GM21786 (cell line): ENCODE results near the gene REEP3.
"Not testable (repeated sequence)": the region's sequence is repeated elsewhere in the genome, so short reads cannot be mapped to it uniquely, and the experiment has no call there.

Experiments
- ATAC-seq: cut with Tn5 transposase; IDR thresholded peaks from one replicate; pipeline ENCODE4 v1.9.1; 2021; ENCODE audit not compliant: unreplicated experiment

REEP3 gene

GRCh38 chr10:63628526-63629362 lies 107.5 kb downstream of the REEP3 start:
- ATAC-seq: peak; percentile 29

- ATAC-seq: peak; percentile 49
Measured at GRCh38 chr10:63629363-63630084, 108.3 kb downstream of the REEP3 start.

DNA sequence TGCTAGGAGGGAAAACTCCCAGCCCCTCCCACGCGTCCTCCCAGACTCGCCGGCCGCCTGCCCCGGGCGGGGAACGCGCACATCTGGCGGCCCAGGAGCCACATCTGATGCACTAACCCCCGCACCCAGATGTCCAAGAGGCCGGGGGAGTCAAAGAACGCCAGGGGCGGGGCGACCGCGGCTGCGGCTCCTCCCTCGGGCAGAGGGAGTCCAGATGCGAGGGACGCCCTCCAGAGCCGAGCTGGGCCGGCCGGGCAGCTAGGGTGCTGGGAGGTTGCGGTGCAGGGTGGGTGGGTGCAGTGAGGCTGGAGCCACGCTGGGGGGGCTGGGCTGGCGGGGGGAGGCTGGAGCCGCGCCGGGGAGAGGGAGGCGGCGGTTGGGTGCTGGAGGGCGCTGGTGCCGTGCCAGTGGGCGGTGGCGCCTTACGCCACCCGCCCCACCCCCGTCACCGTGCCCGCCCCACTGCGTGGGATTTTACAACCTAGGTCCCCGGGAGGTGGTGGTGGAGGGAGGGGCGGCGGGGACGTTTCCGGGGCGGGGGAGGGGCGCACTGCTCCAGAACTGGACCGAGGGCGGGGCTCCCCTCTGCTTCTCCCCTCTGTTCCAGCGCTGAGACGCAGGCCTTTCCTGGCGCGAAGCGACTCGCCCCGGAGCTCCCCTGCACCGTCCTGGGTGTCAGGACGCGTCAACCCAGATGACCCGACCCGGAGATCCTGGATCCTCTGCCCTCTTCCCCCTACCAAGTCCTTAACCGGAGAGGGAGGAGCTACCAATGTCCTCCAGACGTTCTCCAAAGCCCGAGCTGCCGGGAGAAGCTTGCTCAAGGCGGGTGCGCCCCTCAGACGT lies 109.1 kb downstream of the REEP3 start:
- peak; percentile 49 for ATAC-seq

DNA sequence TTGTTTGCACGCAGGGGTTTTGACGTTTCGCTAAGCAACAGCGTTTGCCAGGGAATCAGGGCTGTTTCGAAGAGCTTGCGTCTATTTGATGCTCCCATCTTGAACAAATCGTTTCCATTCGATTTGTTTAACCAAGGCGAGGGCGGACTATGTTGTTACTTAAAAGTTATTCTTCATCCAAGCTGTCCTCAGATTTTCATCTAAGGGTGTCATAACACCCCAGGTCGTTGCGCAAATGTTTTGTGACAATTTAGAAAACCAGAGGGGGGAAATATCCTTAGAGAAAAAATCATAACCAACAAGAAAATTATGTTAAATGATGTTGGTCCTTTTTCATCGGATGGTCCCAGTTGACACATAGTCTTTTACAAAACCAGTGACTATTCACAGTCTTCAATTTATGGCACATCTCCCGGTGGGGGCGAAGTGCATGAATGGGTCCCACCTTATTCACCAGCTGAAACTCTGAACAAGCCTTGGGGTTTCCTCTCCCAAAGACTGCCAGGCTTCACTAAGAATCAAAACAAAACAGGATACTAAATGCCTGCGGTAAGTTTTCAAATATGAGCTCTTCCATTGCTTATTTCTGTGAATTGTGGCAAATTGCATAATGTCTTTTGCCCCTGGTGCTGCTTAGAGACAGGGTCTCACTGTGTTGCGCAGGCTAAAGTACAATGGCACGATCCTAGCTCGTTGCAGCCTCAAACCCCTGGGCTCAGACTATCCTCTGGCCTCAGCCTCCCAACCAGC lies 109.9 kb downstream of the REEP3 start:
- no peak for ATAC-seq

- ATAC-seq: no peak
Measured at GRCh38 chr10:63631991-63632390, 110.8 kb downstream of the REEP3 start.

- ATAC-seq: no peak
Measured at GRCh38 chr10:63633677-63634487, 112.7 kb downstream of the REEP3 start.

DNA sequence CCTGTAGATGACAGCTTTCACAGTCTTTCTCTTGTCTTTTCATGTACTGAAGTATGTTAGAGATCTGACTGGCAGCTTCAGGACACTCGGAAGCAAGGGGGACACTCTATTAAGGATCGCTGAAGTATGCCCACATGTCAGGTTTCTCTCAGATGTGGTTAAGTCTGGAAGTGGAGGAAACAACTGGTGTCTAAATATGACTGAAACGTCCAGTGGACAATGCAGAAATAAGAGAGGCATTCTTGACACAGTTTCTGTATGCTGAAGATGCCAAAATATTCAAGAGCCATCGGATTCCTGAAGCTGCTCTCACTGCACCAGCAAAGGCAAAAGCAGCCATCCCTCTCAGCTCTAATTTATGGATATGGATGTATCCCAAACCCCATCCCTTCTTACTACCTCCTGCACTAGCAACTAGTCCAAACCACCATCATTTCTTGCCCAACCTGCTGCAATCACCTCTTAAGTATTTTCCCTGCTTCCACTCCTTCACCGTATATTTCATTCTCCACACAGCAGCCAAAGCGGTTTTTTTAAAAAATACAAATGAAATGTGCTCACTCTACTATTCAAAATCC lies 113.4 kb downstream of the REEP3 start:
- no peak for ATAC-seq

- peak; percentile 68 for ATAC-seq
Measured at GRCh38 chr10:63636812-63637211, 115.6 kb downstream of the REEP3 start.

GRCh38 chr10:63637901-63638327 lies 116.7 kb downstream of the REEP3 start:
- no peak for ATAC-seq

- ATAC-seq: no peak
Measured at GRCh38 chr10:63641366-63641765, 120.2 kb downstream of the REEP3 start.

GRCh38 chr10:63641799-63642198 lies 120.6 kb downstream of the REEP3 start:
- no peak for ATAC-seq

DNA sequence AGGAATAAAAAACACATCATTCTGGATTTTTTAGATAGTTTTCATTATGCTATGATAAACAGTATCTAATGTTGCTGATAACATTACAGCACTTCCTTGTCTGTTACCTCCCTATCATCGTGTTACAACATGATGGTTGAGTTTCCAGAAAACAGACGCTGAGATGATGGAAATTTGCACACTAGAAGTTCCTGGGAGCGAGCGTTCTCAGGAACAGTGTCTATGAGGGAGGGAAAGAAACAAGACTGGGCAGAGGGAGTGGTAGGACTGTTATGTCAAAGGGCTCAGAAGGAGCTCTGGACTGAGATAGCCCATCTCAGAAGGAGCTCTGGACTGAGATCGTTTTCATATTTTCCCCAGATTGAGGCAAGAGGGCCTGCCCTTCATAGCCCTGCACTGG lies 121.6 kb downstream of the REEP3 start:
- no peak for ATAC-seq

DNA sequence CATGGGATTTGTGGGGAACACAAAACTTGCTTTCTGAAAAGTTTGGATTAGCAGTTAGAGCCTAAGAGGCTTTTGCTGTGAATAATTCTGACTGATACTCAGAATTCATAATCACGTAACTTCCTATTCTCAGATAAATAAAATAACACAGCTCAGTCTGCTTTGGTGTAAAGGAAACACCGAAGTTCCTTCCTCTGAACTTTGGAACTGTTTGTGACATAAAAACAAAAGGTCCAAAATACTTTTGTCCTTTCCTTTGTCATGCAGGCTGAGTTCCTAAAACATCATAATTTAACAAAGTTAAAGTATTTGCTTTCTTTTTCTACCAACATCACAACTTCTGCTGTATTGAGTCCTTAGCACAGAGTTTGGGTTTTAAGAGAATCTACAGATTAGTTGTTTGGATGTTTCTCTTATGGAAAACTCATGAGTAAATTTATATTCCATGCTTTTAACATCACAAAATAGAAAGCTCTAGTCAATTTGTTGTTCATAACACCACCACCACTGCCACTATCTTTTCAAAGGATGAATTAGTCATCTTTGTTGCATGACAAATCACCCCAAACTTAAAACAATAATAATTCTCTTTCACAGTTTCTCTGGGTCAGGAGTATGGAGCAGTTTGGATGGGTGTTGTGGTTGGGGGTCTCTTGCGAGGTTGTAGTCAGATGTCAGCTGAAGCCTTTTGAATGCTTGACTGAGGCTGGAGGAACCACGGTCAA lies 123.4 kb downstream of the REEP3 start:
- ATAC-seq: no peak

DNA sequence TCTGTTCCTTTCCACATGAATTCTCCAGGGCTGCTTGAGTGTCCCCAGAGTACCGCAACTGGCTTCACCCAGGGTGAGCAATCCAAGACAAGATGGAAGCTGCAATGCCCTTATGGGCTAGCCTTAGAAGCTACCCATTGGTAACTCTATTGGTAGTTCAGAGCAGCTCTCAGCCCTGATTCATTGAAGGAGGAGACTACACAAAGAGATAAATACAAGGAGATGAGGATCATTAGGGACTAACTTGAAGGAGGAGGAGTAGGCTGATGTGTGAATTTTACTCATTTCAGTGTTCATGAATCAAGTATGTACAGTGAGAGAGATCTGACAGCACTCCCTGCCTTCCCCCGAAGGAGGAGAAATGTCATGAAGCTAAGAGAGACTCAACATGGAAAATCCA lies 124.0 kb downstream of the REEP3 start:
- no peak for ATAC-seq

GRCh38 chr10:63646491-63646890 lies 125.3 kb downstream of the REEP3 start:
- no peak for ATAC-seq

DNA sequence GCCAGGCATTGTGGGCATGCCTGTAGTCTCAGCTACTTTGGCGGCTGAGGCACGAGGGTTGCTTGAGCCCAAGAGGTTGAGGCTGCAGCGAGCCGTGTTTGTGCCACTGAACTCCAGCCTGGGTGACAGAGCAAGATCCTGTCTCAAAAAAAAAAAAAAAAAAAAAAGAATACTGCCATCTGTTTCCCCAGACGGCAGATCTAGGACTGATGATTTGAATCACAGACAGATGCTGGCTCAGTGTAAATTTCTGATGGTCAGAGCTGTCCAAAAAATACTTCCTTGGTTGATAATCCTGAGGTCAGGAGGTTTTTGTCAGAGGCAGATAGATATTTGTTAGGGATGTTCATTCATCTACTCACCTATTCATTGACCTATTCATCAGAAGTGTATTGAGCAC lies 130.7 kb downstream of the REEP3 start:
- ATAC-seq: no peak

- no peak for ATAC-seq
Measured at GRCh38 chr10:63653747-63654146, 132.5 kb downstream of the REEP3 start.

GRCh38 chr10:63657761-63658160 lies 136.6 kb downstream of the REEP3 start:
- ATAC-seq: no peak

- not testable (repeated sequence) for ATAC-seq
Measured at GRCh38 chr10:63660941-63661340, 139.7 kb downstream of the REEP3 start.
